Measurements from ENCODE around the gene TRMO.

Gene TRMO

GRCh38 chr9:97936998-97937397 lies 14.7 kb upstream of the TRMO start:
- no peak for DNase-seq

- no peak for DNase-seq
Measured at GRCh38 chr9:97935276-97935675, 13.0 kb upstream of the TRMO start.

GRCh38 chr9:97934321-97935115 lies 12.2 kb upstream of the TRMO start:
- DNase-seq = no peak

GRCh38 chr9:97933297-97933998 lies 11.1 kb upstream of the TRMO start:
- no peak for DNase-seq

GRCh38 chr9:97930972-97931371 lies 8.7 kb upstream of the TRMO start:
- DNase-seq = no peak

GRCh38 chr9:97928986-97929604 lies 6.8 kb upstream of the TRMO start:
- DNase-seq = no peak

- DNase-seq = no peak
Measured at GRCh38 chr9:97925497-97926334, 3.4 kb upstream of the TRMO start.

- no peak for DNase-seq
Measured at GRCh38 chr9:97924386-97924785, 2.1 kb upstream of the TRMO start.

GRCh38 chr9:97923529-97924108 lies 1.3 kb upstream of the TRMO start:
- peak; percentile 75 for DNase-seq

GRCh38 chr9:97919217-97919813 lies 3.0 kb downstream of the TRMO start:
- no peak for DNase-seq

GRCh38 chr9:97918611-97919010 lies 3.7 kb downstream of the TRMO start:
- DNase-seq = no peak

GRCh38 chr9:97911970-97912369 lies 10.3 kb downstream of the TRMO start:
- no peak for DNase-seq

GRCh38 chr9:97911528-97911927 lies 10.8 kb downstream of the TRMO start:
- no peak for DNase-seq

- no peak for DNase-seq
Measured at GRCh38 chr9:97910357-97910756, 11.9 kb downstream of the TRMO start.

- no peak for DNase-seq
Measured at GRCh38 chr9:97908705-97909104, 13.6 kb downstream of the TRMO start.

GRCh38 chr9:97907632-97908031 lies 14.7 kb downstream of the TRMO start:
- DNase-seq = no peak

GRCh38 chr9:97907046-97907445 lies 15.3 kb downstream of the TRMO start:
- no peak for DNase-seq

GRCh38 chr9:97906236-97906831 lies 16.0 kb downstream of the TRMO start:
- DNase-seq = no peak

GRCh38 chr9:97905228-97905627 lies 17.1 kb downstream of the TRMO start:
- no peak for DNase-seq

- DNase-seq = peak; percentile 31
Measured at GRCh38 chr9:97904725-97905124, 17.6 kb downstream of the TRMO start.

- no peak for DNase-seq
Measured at GRCh38 chr9:97903177-97903576, 19.1 kb downstream of the TRMO start.

All from activated naive CD4-positive, alpha-beta T cell treated with anti-CD3 and anti-CD28 coated beads, Interleukin-2, amount 50 U/mL, for 16 hours (primary cell).